ENCODE results near the gene SREK1IP1.

DNA sequence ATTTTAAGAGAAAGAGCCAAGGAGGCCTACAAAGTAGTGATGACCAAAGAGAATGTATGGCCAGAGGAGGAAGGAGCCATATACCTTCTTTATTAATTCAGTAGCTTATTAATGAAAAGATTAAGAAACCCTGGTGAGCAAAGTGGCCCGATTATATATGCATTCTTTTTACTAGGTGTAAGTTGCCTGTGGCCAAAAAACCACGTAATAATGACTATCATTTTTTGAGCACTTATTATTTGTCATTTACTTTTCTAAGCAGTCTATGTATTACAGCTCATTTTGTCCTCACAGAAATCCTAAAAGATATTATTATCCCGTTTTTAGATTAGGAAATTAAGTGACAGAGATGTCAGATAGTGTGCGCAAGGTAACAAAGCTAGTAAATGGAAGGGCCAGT lies 3.2 kb upstream of the SREK1IP1 start:
- TF ChIP-seq CTCF (IDR thresholded peaks at IDR 0.05), result no peak
- no peak for TF ChIP-seq POLR2AphosphoS5 (IDR thresholded peaks at IDR 0.05)
- no peak for TF ChIP-seq POLR2A (IDR thresholded peaks at IDR 0.05)
- no peak for TF ChIP-seq EP300 (IDR thresholded peaks at IDR 0.05)
